ENCODE results near the gene LEPR.

Gene LEPR

DNA sequence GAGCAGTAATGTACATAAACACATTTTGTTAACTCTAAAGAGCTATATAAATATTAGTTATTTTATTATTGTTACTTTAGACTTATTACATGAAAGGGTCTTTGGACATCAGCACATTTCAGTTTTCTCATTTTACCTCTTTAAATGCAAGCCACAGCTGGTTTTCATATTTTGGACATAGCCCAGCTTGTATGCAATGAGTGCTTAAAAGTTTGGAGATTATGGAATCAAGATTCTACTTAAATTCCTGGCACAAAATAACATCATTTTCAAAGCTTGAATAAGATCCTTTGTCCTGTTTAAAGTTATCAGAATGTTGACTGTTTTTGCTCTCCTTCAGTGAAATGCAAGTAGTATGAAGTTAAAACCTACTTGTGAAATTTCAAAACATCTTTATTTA is 15.5 kb upstream of the LEPR start:
- TF ChIP-seq, protein P1, sequence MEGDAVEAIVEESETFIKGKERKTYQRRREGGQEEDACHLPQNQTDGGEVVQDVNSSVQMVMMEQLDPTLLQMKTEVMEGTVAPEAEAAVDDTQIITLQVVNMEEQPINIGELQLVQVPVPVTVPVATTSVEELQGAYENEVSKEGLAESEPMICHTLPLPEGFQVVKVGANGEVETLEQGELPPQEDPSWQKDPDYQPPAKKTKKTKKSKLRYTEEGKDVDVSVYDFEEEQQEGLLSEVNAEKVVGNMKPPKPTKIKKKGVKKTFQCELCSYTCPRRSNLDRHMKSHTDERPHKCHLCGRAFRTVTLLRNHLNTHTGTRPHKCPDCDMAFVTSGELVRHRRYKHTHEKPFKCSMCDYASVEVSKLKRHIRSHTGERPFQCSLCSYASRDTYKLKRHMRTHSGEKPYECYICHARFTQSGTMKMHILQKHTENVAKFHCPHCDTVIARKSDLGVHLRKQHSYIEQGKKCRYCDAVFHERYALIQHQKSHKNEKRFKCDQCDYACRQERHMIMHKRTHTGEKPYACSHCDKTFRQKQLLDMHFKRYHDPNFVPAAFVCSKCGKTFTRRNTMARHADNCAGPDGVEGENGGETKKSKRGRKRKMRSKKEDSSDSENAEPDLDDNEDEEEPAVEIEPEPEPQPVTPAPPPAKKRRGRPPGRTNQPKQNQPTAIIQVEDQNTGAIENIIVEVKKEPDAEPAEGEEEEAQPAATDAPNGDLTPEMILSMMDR (IDR thresholded peaks at IDR 0.05; ENCODE audit: low read length), result no peak
- no peak for TF ChIP-seq EZH2phosphoT487 (IDR thresholded peaks at IDR 0.05; ENCODE audit: low read length)
- no peak for TF ChIP-seq EZH2 (optimal IDR thresholded peaks at IDR 0.05; ENCODE audit: low read depth, low read length)
- Histone ChIP-seq H3K4me1 (ENCODE audit: low read length) (no peaks in the 10 kb centered on the region), H3K36me3 (replicated peaks; ENCODE audit: insufficient read depth, low read length) (no peaks in the 10 kb centered on the region), H3K9me2 (replicated peaks; ENCODE audit: insufficient read depth, low read length) (no peaks in the 10 kb centered on the region), H4K20me1 (ENCODE audit: insufficient read depth, low read length) (no peaks in the 10 kb centered on the region), H3K79me2 (ENCODE audit: low read length) (no peaks in the 10 kb centered on the region), H3K9ac (ENCODE audit: low read length) (no peak overlapping the region), H3K27ac (ENCODE audit: low read length) (no peak overlapping the region), H2AFZ (ENCODE audit: low read length) (no peak overlapping the region), H3K4me2 (ENCODE audit: low read depth, low read length) (no peak overlapping the region), H3K4me3 (ENCODE audit: low read length) (no peak overlapping the region), H3K27me3 (replicated peaks; ENCODE audit: insufficient read depth, low read length) (no peaks in the 10 kb centered on the region), H3F3A (ENCODE audit: insufficient read depth, low read length) (no peaks in the 10 kb centered on the region), H3K9me3 (replicated peaks; ENCODE audit: insufficient read depth, low read length) (no peaks in the 10 kb centered on the region)
- no peak for DNase-seq

DNA sequence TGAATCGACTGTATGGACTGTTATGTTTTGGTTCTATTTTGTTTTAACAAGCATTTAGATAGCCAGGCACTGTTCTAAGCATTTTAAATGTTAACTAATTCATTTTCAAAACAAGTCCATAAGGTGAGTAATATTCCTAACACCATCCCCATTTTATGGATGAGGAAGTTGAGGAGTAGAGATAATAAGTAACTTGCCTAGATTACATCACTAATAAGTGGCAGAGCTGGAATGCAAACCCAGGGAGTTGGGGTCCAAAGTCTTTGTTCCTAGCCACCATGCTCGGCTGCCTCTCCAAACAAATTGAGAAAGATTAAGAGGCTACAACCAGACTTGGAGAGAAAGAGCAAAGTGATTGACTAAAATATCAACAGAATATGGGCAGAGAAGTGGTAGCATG is 12.6 kb upstream of the LEPR start:
- Histone ChIP-seq H3K4me1 (ENCODE audit: low read length) (no peaks in the 10 kb centered on the region), H2AFZ (ENCODE audit: low read length) (no peak overlapping the region), H3K4me2 (ENCODE audit: low read depth, low read length) (no peak overlapping the region), H3F3A (ENCODE audit: insufficient read depth, low read length) (no peaks in the 10 kb centered on the region), H3K4me3 (ENCODE audit: low read length) (no peak overlapping the region), H3K9me2 (replicated peaks; ENCODE audit: insufficient read depth, low read length) (no peaks in the 10 kb centered on the region), H3K9ac (ENCODE audit: low read length) (no peak overlapping the region), H3K27me3 (replicated peaks; ENCODE audit: insufficient read depth, low read length) (no peaks in the 10 kb centered on the region), H4K20me1 (ENCODE audit: insufficient read depth, low read length) (no peaks in the 10 kb centered on the region), H3K79me2 (ENCODE audit: low read length) (no peaks in the 10 kb centered on the region), H3K9me3 (replicated peaks; ENCODE audit: insufficient read depth, low read length) (no peaks in the 10 kb centered on the region), H3K36me3 (replicated peaks; ENCODE audit: insufficient read depth, low read length) (no peaks in the 10 kb centered on the region), H3K27ac (ENCODE audit: low read length) (no peak overlapping the region)
- TF ChIP-seq EZH2 (optimal IDR thresholded peaks at IDR 0.05; ENCODE audit: low read depth, low read length) (no peak), EZH2phosphoT487 (IDR thresholded peaks at IDR 0.05; ENCODE audit: low read length) (no peak)
- TF ChIP-seq, protein P1 (IDR thresholded peaks at IDR 0.05; ENCODE audit: low read length), result no peak
- no peak for DNase-seq

DNA sequence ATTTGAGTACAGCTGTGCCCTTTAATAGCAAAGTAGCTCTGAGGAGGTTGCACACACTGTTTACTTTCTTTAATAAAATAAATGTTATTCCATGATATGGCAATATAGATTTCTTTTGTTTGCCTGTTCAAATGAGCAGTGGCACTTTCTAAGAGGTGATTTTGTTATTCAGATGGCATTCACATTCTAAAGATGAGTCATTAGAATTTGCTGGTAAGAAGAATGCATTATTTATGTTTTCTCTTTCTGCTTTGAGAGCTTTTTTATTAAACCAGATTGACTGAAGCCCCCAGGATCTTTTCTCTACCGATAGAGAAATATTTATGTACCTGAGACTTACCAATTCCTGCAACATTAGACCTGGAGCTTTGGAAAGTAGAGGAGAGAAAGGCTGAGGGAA is 11.2 kb upstream of the LEPR start:
- Histone ChIP-seq H3K4me2 (ENCODE audit: low read depth, low read length) (no peak overlapping the region), H3F3A (ENCODE audit: insufficient read depth, low read length) (no peaks in the 10 kb centered on the region), H3K4me3 (ENCODE audit: low read length) (no peak overlapping the region), H3K9ac (ENCODE audit: low read length) (no peak overlapping the region), H3K36me3 (replicated peaks; ENCODE audit: insufficient read depth, low read length) (no peaks in the 10 kb centered on the region), H3K9me2 (replicated peaks; ENCODE audit: insufficient read depth, low read length) (no peaks in the 10 kb centered on the region), H3K79me2 (ENCODE audit: low read length) (no peaks in the 10 kb centered on the region), H3K27ac (ENCODE audit: low read length) (no peak overlapping the region), H2AFZ (ENCODE audit: low read length) (no peak overlapping the region), H3K4me1 (ENCODE audit: low read length) (no peaks in the 10 kb centered on the region), H3K9me3 (replicated peaks; ENCODE audit: insufficient read depth, low read length) (no peaks in the 10 kb centered on the region), H3K27me3 (replicated peaks; ENCODE audit: insufficient read depth, low read length) (no peaks in the 10 kb centered on the region), H4K20me1 (ENCODE audit: insufficient read depth, low read length) (no peaks in the 10 kb centered on the region)
- TF ChIP-seq EZH2 (optimal IDR thresholded peaks at IDR 0.05; ENCODE audit: low read depth, low read length), result no peak
- TF ChIP-seq, protein P1 (IDR thresholded peaks at IDR 0.05; ENCODE audit: low read length), result no peak
- TF ChIP-seq EZH2phosphoT487 (IDR thresholded peaks at IDR 0.05; ENCODE audit: low read length), result no peak
- no peak for DNase-seq
